ENCODE measurements around the gene SLC38A10.
A peak's percentile ranks its signal among the peaks of the same experiment; 100 is the strongest.

The SLC38A10 gene

GRCh38 chr17:81322271-81323082 lies 27.4 kb upstream of the SLC38A10 start:
- H3K9me3 ChIP-seq (ENCODE audit: control insufficient read depth in 2 of 2, low read length in 2 of 2), result no peaks in the 10 kb centered on the region
- H3K27ac ChIP-seq (ENCODE audit: low read depth in 2 of 2, low read length in 2 of 2), result no peak overlapping the region
- no peaks in the 10 kb centered on the region for H3K27me3 ChIP-seq (ENCODE audit: control insufficient read depth in 2 of 2, insufficient read depth in 2 of 2, low read length in 2 of 2)
- H3K36me3 ChIP-seq (ENCODE audit: control insufficient read depth in 2 of 2, insufficient read depth in 2 of 2, low read length in 2 of 2), result no peaks in the 10 kb centered on the region
- no peak overlapping the region for H3K9ac ChIP-seq (ENCODE audit: low read depth in 1 of 2, low read length in 2 of 2)
- no peak overlapping the region for H3K4me3 ChIP-seq (ENCODE audit: low read length in 2 of 2)
- peaks cover 0 to under 1% of the 10 kb centered on the region in 2 donors for H3K4me1 ChIP-seq (ENCODE audit: control insufficient read depth in 2 of 2, insufficient read depth in 2 of 2, low read length in 2 of 2)

DNA sequence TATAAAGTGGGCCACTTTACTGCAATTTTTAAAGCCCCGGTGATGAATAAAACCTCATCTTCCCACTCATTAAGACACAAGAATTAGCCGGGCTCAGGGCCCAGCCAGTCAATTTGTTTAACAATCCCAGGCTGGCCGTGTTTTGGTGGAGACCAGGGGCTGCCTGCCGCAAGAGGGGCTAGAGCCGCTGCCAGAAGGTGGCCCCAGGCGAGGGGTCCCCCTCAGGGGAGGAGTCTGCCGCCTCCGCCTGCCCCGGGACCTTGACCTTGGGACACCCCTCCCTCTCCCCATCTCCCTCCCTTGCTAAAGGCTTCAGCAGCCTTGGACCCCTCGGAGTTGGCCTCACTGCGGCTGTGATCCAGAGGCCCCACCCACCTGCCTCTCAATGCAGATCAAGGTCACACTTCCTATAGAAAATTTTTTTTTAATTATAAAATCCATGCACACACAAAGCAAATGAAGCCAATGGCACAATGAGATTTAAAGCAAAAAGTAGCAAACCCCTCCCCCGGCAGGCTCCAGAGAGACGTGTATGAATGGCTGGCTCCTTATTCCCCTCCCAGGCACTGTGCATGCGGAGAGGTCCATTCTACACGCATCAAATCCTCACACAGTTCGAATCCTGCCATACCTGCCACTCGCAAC lies 23.0 kb upstream of the SLC38A10 start:
- Histone ChIP-seq H3K9ac (ENCODE audit: low read depth in 1 of 2, low read length in 2 of 2) (no peak overlapping the region), H3K27ac (ENCODE audit: low read depth in 2 of 2, low read length in 2 of 2) (no peak overlapping the region), H3K9me3 (ENCODE audit: control insufficient read depth in 2 of 2, low read length in 2 of 2) (no peaks in the 10 kb centered on the region), H3K4me1 (ENCODE audit: control insufficient read depth in 2 of 2, insufficient read depth in 2 of 2, low read length in 2 of 2) (peaks cover 11 to 16% of the 10 kb centered on the region in 2 donors), H3K27me3 (ENCODE audit: control insufficient read depth in 2 of 2, insufficient read depth in 2 of 2, low read length in 2 of 2) (no peaks in the 10 kb centered on the region), H3K36me3 (ENCODE audit: control insufficient read depth in 2 of 2, insufficient read depth in 2 of 2, low read length in 2 of 2) (no peaks in the 10 kb centered on the region), H3K4me3 (ENCODE audit: low read length in 2 of 2) (no peak overlapping the region)

DNA sequence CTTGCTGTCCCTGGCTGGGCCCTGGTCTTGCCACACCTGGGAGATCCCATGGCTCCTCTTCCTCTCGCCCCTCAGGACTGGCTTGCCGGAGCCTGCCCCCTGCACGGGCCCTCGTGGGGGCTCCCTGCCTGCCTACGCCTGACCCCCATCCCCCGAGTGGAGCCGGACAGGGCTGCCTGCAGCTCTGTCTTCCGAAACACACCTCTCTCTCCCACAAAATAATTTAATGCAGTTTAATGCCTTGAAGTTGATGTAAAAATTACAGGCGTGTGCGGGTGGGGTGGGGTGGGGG lies 22.4 kb upstream of the SLC38A10 start:
- no peak overlapping the region for H3K4me3 ChIP-seq (ENCODE audit: low read length in 2 of 2)
- no peaks in the 10 kb centered on the region for H3K36me3 ChIP-seq (ENCODE audit: control insufficient read depth in 2 of 2, insufficient read depth in 2 of 2, low read length in 2 of 2)
- H3K9ac ChIP-seq (ENCODE audit: low read depth in 1 of 2, low read length in 2 of 2), result no peak overlapping the region
- H3K4me1 ChIP-seq (ENCODE audit: control insufficient read depth in 2 of 2, insufficient read depth in 2 of 2, low read length in 2 of 2), result peaks cover 11 to 16% of the 10 kb centered on the region in 2 donors
- H3K27me3 ChIP-seq (ENCODE audit: control insufficient read depth in 2 of 2, insufficient read depth in 2 of 2, low read length in 2 of 2), result no peaks in the 10 kb centered on the region
- no peaks in the 10 kb centered on the region for H3K9me3 ChIP-seq (ENCODE audit: control insufficient read depth in 2 of 2, low read length in 2 of 2)
- H3K27ac ChIP-seq (ENCODE audit: low read depth in 2 of 2, low read length in 2 of 2), result no peak overlapping the region

DNA sequence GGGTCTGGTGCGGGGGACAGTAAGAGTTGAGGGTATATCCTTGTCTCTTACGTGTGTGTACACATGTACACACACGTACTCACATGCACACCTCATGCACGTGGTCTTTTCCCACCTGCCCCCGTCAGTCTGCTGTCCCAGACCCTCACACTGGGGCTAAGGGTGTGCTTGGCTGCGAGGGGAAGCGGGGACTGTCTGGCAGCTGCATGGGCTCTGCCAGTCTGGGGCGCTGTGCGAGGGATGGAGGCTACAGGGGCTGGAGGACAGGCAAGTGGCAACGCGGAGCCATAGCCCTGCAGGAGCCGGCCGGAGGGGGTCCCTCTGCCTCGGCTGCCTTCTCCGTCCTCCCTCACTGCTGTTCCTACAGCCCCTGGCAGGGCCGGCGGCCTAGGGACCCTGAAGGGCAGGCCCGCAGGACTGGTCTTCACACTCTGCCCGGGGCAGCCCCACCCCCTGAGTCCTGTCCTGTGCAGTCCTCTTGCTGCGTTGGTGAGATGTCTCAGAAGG lies 20.8 kb upstream of the SLC38A10 start:
- H3K9me3 ChIP-seq (ENCODE audit: control insufficient read depth in 2 of 2, low read length in 2 of 2), result no peaks in the 10 kb centered on the region
- peaks cover 11 to 16% of the 10 kb centered on the region in 2 donors for H3K4me1 ChIP-seq (ENCODE audit: control insufficient read depth in 2 of 2, insufficient read depth in 2 of 2, low read length in 2 of 2)
- no peak overlapping the region for H3K4me3 ChIP-seq (ENCODE audit: low read length in 2 of 2)
- peak overlapping the region; percentile 83 to 91 for H3K27ac ChIP-seq (ENCODE audit: low read depth in 2 of 2, low read length in 2 of 2)
- H3K9ac ChIP-seq (ENCODE audit: low read depth in 1 of 2, low read length in 2 of 2), result peak overlapping the region in 1 of 2 donors; percentile 64
- no peaks in the 10 kb centered on the region for H3K27me3 ChIP-seq (ENCODE audit: control insufficient read depth in 2 of 2, insufficient read depth in 2 of 2, low read length in 2 of 2)
- H3K36me3 ChIP-seq (ENCODE audit: control insufficient read depth in 2 of 2, insufficient read depth in 2 of 2, low read length in 2 of 2), result no peaks in the 10 kb centered on the region

DNA sequence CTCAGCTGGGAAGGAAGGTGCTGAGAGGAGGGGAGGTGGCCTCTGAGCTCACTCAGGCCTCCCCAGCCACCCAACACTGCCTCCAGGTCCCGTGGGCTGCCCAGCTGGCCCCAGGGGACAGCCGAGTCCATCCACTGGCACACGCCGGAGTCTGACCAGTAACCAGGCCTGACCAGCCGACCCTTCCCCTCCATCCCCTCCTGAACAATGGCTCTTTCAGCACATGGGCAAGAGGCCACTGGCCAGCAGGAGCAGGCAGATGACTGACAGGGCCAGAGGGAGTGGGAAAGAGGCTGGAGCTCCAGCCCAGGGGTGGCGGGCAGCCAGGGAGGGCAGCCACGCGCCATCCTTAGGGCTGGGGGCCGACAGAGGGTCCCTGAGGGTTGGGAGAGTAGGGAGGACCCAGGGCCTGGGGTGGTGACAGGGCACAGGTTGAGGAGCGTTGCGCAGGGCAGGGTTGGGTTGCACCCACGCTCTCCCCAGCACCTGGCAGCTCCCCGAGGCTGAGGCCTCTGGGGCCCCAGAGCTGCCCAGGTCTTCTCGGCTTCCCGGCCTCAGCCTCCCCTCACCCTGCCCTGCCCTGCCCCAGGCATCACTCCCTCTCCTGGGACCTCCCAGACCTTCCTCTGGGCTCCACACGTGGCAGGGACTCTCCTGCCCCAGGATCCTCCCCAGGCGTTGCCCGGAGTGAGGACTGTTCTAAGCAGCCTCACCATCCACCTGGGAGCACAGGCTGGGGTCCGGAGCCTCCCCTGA lies 20.2 kb upstream of the SLC38A10 start:
- H3K27me3 ChIP-seq (ENCODE audit: control insufficient read depth in 2 of 2, insufficient read depth in 2 of 2, low read length in 2 of 2), result no peaks in the 10 kb centered on the region
- no peak overlapping the region for H3K9ac ChIP-seq (ENCODE audit: low read depth in 1 of 2, low read length in 2 of 2)
- H3K9me3 ChIP-seq (ENCODE audit: control insufficient read depth in 2 of 2, low read length in 2 of 2), result no peaks in the 10 kb centered on the region
- H3K4me1 ChIP-seq (ENCODE audit: control insufficient read depth in 2 of 2, insufficient read depth in 2 of 2, low read length in 2 of 2), result peaks cover 11 to 16% of the 10 kb centered on the region in 2 donors
- H3K36me3 ChIP-seq (ENCODE audit: control insufficient read depth in 2 of 2, insufficient read depth in 2 of 2, low read length in 2 of 2), result no peaks in the 10 kb centered on the region
- H3K27ac ChIP-seq (ENCODE audit: low read depth in 2 of 2, low read length in 2 of 2), result no peak overlapping the region
- no peak overlapping the region for H3K4me3 ChIP-seq (ENCODE audit: low read length in 2 of 2)

- Histone ChIP-seq H3K4me1 (ENCODE audit: control insufficient read depth in 2 of 2, insufficient read depth in 2 of 2, low read length in 2 of 2) (peaks cover 16 to 21% of the 10 kb centered on the region in 2 donors), H3K9me3 (ENCODE audit: control insufficient read depth in 2 of 2, low read length in 2 of 2) (no peaks in the 10 kb centered on the region), H3K27me3 (ENCODE audit: control insufficient read depth in 2 of 2, insufficient read depth in 2 of 2, low read length in 2 of 2) (no peaks in the 10 kb centered on the region), H3K36me3 (ENCODE audit: control insufficient read depth in 2 of 2, insufficient read depth in 2 of 2, low read length in 2 of 2) (no peaks in the 10 kb centered on the region), H3K9ac (ENCODE audit: low read depth in 1 of 2, low read length in 2 of 2) (no peak overlapping the region), H3K27ac (ENCODE audit: low read depth in 2 of 2, low read length in 2 of 2) (no peak overlapping the region), H3K4me3 (ENCODE audit: low read length in 2 of 2) (no peak overlapping the region)
Observed at GRCh38 chr17:81314398-81315081, 19.4 kb upstream of the SLC38A10 start.

DNA sequence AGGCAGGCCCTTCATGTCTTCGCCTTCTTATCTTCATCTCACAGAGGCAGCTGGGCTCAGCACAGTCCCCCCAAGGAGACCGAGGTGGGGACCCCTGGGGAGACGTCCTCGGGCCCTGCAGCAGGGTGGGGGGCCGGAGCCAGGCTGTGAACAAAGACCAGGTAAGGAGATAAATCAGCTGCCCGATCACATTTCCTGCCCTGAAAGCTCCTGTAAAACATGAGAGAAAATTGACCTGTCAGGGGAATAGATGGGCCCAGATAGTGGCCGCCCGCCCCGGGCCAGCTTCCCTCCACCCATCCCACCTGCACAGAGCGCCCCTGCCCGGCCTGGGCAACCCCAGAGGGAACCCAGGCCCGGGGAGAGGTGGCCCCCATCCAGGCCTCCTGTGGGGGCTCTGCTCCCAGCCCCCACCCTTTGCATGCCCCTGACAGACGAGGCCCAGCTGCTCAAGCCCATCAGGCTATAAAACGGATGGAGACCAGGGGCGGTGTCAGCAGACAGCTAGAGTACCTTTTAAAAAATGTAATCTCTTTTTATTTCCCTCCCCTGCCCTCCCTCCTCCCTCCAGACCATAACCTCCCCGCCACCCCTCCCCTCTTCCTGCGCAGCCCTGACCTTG lies 18.8 kb upstream of the SLC38A10 start:
- Histone ChIP-seq H3K27me3 (ENCODE audit: control insufficient read depth in 2 of 2, insufficient read depth in 2 of 2, low read length in 2 of 2) (no peaks in the 10 kb centered on the region), H3K27ac (ENCODE audit: low read depth in 2 of 2, low read length in 2 of 2) (no peak overlapping the region), H3K4me1 (ENCODE audit: control insufficient read depth in 2 of 2, insufficient read depth in 2 of 2, low read length in 2 of 2) (peaks cover 20 to 25% of the 10 kb centered on the region in 2 donors), H3K9me3 (ENCODE audit: control insufficient read depth in 2 of 2, low read length in 2 of 2) (no peaks in the 10 kb centered on the region), H3K9ac (ENCODE audit: low read depth in 1 of 2, low read length in 2 of 2) (no peak overlapping the region), H3K36me3 (ENCODE audit: control insufficient read depth in 2 of 2, insufficient read depth in 2 of 2, low read length in 2 of 2) (no peaks in the 10 kb centered on the region), H3K4me3 (ENCODE audit: low read length in 2 of 2) (no peak overlapping the region)

GRCh38 chr17:81312624-81313325 lies 17.7 kb upstream of the SLC38A10 start:
- no peaks in the 10 kb centered on the region for H3K9me3 ChIP-seq (ENCODE audit: control insufficient read depth in 2 of 2, low read length in 2 of 2)
- H3K27ac ChIP-seq (ENCODE audit: low read depth in 2 of 2, low read length in 2 of 2), result no peak overlapping the region
- H3K4me3 ChIP-seq (ENCODE audit: low read length in 2 of 2), result no peak overlapping the region
- no peaks in the 10 kb centered on the region for H3K36me3 ChIP-seq (ENCODE audit: control insufficient read depth in 2 of 2, insufficient read depth in 2 of 2, low read length in 2 of 2)
- H3K9ac ChIP-seq (ENCODE audit: low read depth in 1 of 2, low read length in 2 of 2), result no peak overlapping the region
- H3K27me3 ChIP-seq (ENCODE audit: control insufficient read depth in 2 of 2, insufficient read depth in 2 of 2, low read length in 2 of 2), result no peaks in the 10 kb centered on the region
- peaks cover 21 to 29% of the 10 kb centered on the region in 2 donors for H3K4me1 ChIP-seq (ENCODE audit: control insufficient read depth in 2 of 2, insufficient read depth in 2 of 2, low read length in 2 of 2)

DNA sequence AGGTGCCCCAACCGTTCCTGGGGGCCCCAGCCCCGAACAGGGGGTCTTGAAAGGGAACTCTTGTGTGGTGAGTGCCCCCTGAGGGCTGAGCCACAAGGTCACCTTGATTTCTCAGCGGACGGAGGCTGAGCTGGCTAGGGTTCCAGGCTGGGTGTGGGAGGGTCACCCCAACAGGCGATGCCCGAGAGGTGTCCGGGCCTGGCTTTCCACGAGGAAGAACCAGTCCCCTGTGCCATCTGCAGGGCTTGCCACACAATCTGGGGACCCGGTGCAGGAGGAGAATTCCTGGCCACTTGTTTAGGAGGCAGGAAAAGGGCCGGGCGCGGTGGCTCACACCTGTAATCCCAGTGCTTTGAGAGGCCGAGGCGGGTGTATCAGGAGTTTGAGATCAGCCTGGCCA lies 16.8 kb upstream of the SLC38A10 start:
- H3K27me3 ChIP-seq (ENCODE audit: control insufficient read depth in 2 of 2, insufficient read depth in 2 of 2, low read length in 2 of 2), result no peaks in the 10 kb centered on the region
- H3K27ac ChIP-seq (ENCODE audit: low read depth in 2 of 2, low read length in 2 of 2), result no peak overlapping the region
- H3K4me1 ChIP-seq (ENCODE audit: control insufficient read depth in 2 of 2, insufficient read depth in 2 of 2, low read length in 2 of 2), result peaks cover 21 to 24% of the 10 kb centered on the region in 2 donors
- H3K9ac ChIP-seq (ENCODE audit: low read depth in 1 of 2, low read length in 2 of 2), result no peak overlapping the region
- no peaks in the 10 kb centered on the region for H3K9me3 ChIP-seq (ENCODE audit: control insufficient read depth in 2 of 2, low read length in 2 of 2)
- no peak overlapping the region for H3K4me3 ChIP-seq (ENCODE audit: low read length in 2 of 2)
- no peaks in the 10 kb centered on the region for H3K36me3 ChIP-seq (ENCODE audit: control insufficient read depth in 2 of 2, insufficient read depth in 2 of 2, low read length in 2 of 2)

Measured in mucosa of rectum (tissue), 2 donors.